CD4-positive, alpha-beta T cell treated with Interleukin-17A for 4 hours (primary cell): ENCODE measurements around the gene EGF.
"Not testable (repeated sequence)": the region's sequence is repeated elsewhere in the genome, so short reads cannot be mapped to it uniquely, and the experiment has no call there.

Experiments
- DNase-seq: peaks from one replicate; pipeline ENCODE4 v3.0.0-alpha.2; 2020; ENCODE audit warnings: mixed read lengths

The EGF gene

DNA sequence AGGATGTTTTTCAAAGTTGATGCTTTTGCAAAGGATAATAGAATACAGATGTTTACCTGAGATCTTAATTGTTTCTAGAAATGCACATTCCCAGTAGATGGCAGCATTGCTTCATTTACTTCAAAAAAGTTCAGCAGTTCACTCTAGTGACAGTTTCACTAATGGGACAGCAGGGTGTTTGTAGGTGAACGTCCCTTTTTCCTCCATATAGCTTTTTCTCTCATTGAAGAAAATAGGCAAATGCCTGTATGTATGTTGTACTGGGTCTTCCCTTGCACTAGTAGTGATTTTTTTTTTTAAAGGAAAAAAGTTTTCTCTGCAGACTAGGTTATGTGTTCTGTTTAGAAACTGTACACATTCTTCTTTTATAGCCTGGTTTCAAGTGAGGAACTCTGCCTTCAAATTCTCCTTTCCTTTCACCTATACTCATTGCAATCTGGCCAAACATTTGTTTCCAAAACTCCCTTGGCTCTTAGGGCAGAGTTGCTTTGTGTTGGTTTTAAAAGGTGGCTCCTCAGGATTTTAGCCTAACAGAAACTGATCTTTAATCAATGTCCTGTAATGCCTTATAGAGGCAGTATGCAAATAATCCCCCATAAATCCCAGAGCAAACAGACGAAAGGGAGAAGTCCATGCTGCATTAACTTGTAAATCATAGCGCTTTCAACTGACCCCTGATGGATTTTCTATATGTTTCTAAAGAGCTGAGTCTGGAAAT lies 86.3 kb downstream of the EGF start:
- DNase-seq: peak; percentile 22

DNA sequence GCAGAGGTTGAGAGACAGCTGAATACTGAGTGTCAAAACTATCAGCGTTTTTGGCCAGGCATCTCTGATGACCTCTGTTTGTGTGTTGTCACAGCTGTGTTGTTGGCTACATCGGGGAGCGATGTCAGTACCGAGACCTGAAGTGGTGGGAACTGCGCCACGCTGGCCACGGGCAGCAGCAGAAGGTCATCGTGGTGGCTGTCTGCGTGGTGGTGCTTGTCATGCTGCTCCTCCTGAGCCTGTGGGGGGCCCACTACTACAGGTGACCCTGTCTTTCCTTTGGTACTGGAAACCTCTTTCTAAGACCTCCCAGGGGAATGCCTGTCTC lies 86.9 kb downstream of the EGF start:
- DNase-seq: no peak

DNA sequence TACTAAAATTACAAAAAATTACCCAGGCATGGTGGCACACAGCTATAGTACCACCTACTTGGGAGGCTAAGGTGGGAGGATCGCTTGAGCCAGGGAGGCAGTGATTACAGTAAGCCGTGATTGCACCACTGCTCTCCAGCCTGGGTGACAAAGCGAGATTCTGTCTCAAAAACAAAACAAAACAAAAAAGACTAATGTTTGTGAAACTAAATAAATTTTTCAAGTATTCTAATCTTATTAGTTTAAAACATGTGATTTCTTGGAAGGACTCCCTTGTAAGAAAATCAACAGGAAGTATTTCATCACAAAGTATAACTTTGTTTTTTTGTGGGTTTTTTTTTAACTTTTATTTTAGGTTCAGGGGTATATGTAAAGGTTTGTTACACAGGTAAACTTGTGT lies 89.6 kb downstream of the EGF start:
- no peak for DNase-seq

DNA sequence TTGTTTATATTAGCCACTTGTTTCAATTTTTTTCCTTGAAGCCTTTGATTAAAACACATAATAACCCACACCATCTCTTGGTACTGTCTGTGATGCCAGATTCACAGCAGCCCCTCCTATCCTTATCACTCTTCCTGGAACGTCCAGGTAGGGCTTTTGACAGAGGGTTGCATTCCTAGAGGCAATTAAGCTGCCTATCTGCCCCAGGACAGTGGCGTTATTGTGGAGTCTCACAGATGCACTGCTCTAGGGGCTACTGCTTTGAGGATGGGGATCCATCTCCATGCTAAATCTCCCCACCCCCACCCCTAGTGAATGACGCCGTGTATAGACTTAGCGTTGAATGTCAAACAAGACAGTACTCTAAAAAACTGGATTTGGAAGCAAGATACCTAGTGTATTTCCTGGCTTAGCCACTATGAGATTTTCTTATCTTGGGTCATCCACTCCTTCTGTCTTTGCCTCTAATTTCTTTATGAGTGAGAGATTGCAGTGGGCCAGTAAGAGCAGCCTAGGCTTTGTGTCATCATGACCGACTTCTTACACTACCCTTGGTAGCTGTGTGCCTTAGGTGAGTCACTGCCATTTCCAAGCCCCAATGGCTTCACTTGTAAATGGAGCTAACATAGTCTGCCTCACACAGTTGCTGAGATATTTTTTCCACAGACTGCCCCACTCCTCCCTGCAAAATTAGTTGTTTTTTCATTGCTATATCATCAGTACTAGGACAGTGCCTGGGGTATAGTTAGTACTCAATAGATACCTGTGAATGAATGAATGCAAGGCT lies 90.9 kb downstream of the EGF start:
- no peak for DNase-seq

DNA sequence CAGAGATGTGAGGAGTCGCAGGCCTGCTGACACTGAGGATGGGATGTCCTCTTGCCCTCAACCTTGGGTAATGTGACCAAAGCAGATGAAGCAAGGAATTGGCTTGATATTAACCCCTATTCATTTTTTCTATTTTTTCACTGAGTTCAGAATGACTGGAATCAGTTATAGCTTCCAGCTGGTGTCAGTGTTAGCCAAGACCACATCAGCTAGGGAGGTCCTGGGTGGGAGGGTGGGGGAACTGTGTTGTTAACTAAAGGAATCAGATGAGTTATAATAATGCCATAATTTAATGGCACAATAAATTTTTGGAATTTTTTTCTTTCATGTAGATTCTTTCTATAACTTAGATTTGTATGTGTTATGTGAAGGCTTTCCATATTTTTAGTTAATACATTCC lies 91.9 kb downstream of the EGF start:
- no peak for DNase-seq

DNA sequence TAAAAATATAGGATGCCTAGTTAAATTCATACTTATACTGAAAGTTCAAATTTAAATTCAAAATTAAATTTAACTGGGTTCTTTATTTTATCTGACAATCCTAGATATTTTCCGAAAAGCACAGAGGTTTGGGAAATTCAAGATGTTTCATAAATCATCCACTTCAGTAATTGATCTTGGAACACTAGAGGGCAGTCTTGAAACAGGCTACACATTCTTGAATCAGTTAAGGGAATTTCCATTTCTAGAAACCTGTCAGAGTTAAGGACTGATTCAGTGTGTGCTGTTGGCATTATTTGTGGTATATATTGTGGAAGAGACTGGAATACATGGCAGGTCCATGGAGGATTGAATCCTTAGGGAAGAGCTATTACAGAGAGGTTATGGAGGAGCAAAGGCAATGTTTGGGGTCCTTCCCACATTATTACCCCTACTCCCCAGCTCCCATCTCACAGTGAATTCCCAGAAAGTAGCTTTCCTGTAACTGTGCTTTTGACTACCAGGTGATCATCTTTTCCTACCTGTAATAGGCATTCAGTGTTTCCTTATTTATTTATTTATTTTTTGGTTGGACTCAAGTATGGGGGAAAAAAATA lies 92.9 kb downstream of the EGF start:
- DNase-seq: no peak

DNA sequence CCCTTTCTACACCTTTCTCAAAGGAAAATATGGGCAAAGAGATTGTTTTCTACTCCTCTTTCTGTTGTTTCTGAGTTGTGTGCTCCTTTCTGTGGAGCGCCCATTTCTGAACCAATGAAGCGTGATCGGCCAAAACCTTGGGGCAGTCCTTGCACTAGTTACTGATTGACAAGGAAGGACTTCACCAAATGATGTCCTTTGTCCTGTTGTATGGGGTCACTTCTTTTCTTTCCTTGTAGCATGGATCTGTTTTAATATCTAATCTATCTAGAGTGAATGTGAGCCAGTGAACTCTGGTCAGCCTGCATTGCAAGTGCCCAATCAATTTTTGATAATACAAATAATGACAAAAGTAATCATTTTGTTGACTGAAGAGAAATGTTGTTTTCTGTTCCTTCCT lies 94.5 kb downstream of the EGF start:
- DNase-seq: no peak

DNA sequence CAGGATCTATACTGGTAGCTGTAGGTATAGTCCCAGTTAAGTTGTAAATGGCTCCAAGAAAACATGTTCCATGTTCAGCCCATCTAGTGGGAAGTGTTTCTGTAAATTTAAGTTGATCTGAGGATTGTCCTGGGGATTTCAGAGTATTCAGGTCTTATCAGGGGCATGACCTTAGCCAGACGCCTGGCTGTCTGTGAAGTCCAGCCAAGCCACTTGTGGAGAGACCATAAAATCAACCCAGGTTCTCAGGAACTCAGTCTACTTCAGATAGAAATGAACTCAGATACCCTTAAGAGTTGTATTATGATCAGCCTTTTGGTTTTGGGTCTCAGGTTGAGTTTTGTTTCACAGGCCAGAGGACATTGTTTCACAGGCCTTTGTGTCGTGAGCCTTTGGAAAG lies 95.9 kb downstream of the EGF start:
- DNase-seq: no peak

DNA sequence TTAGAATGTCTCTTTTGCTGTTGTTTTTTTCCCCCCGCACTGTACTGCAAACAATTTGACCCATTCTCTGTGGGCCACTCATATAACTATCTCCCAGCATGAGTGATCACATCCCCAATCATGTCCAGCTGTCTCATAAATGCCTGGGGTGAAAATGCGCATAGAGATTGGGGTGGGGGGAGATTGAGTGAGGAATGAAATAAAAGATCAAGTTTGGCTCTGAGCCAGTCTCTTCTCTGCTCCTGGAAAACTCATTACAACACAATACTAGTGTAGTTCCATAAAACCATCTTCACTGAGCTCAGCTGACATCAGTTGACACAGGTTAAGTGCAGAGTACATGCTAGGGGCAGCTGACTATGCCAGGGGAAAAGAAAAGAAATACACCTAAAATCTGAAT lies 96.9 kb downstream of the EGF start:
- DNase-seq: no peak

DNA sequence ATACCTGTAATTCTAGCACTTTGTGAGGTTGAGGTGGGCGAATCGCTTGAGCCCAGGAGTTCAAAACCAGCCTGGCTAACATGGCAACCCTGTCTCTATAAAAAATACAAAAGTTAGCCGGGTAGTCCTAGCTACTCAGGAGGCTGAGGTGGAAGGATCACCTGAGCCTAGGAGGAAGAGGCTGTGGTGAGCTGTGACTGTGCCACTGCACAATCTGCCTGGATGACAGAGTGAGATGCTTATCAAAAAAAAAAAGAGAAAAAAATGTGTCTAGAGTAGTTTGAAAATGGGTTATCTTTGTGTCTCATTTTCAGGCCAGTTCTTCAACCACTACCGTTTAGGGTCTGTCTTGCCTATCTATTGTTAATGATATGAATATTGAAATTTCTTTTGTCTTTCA lies 98.1 kb downstream of the EGF start:
- no peak for DNase-seq

DNA sequence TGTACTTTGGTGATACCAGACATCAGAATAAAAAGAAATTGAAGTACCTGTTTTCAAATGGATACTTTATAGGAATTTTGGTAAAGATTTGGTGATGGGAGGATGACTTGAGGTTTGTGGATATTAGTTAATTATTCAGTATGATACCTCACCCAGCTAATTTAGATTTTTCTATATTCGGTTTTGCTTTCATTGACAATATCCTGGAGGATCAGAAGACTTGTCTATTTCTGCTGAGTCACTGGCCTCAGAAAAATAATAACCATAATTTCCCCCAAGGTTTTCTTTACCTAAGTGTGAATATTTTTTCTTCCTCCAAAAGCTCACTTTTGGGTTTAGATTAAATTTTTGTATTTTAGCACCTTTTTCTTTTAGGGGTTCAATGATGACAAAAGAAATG lies 100.2 kb downstream of the EGF start:
- no peak for DNase-seq

DNA sequence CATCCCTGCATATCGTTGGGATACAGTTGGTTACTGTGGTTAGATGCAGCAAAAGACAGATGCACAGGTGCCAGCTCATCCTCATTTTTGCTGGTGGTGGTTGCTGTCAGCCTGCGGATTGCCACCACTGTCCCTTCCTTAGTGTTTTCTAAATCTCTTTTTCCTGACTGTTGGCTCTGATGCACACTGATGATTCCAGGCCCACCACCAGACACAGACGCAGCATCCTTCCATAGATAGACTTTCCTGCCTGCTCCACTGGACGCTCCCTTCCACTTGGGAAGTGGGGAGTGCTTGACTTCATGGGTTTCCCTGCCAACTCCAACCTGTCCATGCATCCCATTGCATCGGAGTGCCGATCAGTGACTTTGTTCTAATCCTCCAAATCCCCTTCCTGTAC lies 101.5 kb downstream of the EGF start:
- DNase-seq: no peak

DNA sequence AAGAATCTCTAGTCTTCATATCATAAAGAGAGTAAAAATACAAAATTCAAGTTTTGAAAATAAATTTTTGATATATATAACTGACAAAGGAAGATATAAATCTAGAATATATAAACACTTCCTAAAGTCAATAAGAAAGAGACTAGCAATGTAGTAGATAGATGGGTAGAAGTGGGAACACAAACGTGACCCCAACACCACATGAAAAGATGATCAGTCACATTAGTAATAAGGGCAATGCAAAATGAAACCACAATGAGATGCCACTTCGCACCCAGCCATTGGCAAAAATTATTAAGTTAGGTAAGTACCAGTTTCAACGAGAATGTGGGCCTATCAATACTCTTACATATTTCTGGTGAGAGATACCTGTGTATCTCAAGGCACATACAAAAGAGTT lies 106.5 kb downstream of the EGF start:
- no peak for DNase-seq

DNA sequence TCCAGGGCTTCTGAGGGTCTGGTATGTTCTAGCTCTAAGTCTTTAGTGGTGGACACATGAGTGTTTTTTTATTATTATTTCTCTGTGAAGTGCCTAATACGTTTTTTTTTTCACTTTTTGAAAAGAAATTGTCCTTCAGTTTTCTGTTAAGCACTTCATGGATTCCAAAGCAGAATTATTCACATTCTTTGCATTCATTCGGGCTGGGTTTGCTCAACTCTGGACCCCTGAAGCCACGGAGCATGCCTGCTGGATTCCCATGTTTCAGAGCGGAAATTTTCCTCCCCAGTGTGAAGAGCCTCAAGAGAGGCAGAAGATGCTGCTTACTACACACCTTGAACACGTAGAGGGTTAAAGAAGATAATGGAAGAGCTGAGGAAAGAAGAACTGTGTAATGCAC lies 107.5 kb downstream of the EGF start:
- DNase-seq: no peak

DNA sequence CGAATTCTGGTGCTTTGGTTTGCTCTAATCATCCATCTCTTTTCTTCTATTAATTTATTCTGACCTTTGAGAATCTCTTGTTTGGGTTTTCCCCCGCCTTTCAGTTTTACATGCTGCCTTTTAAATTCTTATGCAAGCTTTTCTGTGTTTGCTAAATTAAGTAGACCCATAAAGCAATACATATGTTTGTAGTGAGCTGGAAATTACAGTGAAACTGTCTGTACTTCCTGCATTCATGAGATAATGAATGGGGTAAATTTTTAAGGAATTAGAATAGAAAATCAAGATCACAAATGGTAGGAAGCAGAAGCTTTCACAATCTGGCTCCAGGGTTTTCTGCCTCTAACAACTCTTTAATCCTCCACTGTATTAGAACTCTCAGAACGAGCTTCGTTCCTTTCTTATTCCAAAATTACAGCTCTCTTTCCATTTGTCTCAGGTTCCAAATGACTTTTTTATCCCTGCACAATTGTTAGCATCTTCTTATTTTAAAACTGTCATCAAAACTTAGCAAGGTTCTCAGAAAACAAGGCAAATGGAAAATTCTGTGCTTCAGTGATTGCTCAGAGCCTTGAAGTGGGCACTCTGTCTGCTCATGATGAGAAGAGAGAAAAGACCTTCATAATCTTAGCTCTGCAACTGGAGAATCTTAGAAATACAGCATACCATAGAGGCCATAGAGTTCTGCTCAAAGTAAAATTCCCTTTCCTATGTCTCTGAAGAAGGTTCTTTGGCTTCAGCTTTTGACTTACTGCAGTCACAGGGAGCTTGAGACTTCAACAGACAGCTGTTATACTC lies 108.2 kb downstream of the EGF start:
- DNase-seq: no peak

DNA sequence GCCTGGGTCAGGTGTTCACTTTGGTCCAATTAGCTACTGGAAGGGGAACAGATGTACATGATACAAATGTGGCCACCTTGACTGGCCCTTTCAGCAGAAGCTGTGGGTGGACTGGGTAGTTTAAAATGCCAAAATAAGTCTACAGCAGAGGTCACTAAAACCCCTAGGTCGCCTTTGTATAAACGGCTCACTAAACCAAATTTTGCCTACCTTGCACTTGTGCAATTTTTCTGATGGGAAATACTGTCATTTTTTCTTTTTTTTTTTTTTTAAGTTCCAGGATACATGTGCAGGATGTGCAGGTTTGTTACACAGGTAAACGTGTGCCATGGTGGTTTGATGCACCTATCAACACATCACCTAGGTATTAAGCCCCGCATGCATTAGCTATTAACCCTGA lies 109.8 kb downstream of the EGF start:
- DNase-seq: no peak

DNA sequence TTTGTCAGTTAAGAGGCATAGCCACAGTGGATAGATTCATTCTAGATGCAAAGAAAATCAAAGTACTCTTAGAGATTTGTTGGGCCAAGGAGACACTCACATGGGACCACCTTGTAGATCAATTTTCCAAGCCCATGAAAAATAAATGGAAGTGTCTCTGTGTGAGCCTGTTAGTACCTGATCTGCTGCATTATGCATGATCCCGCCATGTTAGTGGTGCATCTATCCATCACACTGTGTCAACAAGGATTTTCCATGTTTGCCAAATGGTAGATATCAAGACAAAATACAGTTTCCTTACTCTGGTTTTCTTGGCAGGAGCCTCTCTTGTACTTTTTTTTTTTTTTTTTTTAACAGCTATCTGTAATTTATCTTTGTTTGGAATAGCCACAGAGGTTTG lies 112.4 kb downstream of the EGF start:
- DNase-seq: no peak

DNA sequence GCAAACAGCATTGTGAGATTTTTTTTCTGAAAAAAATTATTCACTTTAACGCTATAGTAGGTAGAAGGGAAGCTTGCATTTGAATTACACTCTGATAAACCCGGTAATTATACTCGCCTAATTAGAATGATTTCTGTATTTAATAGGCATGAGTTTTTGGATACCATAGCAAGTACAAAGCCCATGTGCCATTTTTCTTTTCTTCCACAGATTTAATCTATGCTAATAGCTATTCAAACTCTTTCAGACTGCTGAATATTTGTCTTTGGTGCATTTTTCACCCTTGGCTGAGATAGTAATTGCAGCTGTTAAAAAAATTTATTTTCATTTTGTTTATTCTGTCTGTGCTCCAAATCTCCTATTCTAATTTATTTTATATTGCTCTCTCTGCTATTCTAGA lies 113.0 kb downstream of the EGF start:
- DNase-seq: no peak

DNA sequence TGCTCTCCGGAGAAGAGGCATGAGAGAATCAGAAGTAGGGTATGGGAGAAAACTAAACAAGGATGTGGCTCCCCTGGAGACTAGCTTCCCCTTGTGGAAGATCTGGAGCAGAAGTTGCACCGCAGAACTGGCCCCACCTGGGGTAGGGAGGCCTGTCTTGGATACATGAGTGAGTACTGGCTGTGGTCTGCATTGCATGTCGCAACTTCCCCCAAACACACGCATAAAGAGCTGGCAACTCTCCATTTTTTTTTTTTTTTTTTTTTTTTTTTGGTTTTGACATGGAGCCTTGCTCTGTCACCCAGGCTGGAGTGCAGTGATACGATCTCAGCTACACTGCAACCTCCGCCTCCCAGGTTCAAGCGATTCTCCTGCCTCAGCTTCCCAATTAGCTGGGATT lies 119.9 kb downstream of the EGF start:
- no peak for DNase-seq

DNA sequence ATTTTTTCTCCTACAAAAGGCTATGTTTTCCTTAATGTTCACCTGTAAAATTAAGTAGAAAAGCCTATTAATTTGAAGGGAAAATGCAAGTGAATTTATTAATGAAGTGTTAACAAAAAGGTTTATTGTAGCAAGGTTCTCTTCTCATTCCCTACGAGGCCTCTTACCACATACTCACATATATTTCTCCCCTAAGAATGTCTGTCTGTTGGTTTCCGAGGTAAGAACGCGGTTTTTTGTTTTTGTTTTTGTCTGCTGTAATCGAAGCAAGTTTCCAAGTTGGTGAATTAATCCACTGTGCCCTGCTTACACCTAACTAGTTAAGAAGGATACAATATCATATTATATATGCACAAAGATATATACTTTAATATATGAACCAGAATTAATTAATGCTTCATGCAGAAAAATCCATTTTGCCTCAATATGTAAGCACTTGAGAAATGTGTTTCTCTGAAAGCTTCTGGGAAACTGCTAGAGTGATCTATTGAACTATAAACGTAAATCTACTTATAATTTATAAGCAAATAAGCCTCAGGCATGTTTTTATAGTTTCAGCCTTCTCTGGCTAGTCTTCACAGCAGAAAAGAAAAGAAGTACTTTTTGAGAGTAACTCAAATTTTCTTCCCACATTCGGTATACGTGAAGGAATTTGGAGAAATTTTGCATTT lies 120.8 kb downstream of the EGF start:
- no peak for DNase-seq

DNA sequence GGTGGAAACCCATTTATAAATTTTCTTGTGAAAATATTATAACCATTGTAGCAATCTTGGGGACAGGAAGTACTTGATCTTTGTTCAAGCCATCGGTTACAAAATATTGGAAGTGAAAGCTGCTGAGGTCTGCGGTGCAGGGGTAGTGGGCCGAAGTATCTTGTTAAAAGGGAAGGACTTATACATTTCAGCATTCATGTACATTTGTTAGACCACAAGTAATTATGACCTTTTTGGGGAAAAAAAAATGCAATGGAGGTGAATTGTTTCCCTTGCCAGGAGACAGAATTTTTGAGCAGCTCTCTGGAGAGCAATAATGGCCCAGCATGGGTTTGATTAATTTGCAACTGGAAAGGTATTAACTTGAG lies 121.3 kb downstream of the EGF start:
- no peak for DNase-seq

DNA sequence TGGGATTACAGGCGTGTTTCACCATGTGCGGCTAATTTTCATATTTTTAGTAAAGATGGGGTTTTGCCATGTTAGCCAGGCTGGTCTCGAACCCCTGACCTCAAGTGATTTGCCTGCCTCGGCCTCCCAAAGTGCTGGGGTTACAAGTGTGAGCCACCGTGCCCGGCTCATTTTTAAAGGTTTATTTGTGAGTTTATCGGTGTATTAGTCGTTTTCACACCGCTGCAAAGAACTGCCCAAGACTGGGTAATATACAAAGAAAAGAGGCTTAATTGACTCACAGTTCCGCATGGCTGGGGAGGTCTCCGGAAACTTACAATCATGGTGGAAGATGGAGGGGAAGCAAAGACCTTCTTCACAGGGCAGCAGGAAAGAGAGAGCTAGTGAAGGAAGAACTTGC lies 126.5 kb downstream of the EGF start:
- DNase-seq: not testable (repeated sequence)

DNA sequence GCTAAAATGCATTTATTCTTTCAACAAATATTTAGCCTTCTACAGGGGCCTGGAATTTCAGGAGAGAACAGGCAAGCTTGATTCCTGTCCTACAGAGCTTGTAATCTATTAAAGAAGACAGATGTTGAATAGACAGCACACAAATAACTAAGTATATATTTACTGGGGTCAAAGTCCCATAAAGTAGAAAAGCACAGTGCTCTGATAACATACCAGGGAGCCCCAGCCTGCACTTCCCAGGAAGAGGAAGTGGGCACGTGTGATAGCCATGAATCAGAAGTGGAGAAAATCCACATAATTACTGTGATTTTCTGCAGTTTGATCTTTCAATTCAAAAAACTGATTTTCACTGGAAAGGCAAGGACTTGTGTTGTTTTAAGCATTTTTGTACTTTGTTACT lies 129.1 kb downstream of the EGF start:
- no peak for DNase-seq
